ENCODE results near the gene NOTCH2NLA.
"Not testable (repeated sequence)": the region's sequence is repeated elsewhere in the genome, so short reads cannot be mapped to it uniquely, and the experiment has no call there.

NOTCH2NLA gene

DNA sequence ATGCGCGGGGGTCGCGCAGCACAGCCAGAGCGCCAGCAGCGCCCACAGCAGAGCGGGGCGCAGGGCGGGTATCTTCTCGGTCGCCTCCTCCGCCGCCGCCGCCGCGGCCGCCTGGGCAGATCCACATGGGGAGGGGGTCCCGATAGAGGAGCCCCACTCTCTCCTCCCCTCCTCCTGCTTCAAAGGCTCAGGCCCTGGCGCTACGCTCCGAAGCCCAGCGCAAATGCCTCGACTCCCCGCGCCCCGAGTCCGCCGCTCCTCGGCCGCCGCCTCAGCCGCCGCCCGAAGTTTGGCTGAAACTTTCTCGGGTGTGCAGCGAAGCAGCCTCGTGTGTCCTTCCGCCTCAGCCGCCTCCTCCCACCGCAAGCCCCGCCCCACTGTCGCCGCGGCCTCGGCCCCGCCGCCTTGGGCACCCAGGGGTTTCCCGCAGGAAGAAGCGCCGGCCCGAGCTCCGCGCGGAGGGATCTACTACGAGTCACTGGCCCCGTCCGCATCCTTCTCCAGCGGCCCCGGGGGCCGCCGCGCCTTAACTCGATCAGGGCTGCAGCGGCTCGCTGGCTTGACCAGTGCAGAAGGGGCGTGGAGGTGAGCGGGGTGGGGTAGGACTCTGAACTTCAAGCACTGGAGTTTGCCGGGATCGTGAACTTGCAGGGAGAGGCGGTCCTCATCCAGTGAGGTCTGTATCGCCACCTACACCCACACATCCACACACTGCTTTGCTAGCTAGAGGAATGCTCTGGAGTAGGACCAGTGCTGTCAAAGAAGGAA lies at the start of gene NOTCH2NLA:
NOTCH2NLA (minus strand) TSS at position 312 of the 768 bp plus-strand sequence. CDS start 39,684 bp downstream, outside the sequence.
- not testable (repeated sequence) for DNase-seq

DNA sequence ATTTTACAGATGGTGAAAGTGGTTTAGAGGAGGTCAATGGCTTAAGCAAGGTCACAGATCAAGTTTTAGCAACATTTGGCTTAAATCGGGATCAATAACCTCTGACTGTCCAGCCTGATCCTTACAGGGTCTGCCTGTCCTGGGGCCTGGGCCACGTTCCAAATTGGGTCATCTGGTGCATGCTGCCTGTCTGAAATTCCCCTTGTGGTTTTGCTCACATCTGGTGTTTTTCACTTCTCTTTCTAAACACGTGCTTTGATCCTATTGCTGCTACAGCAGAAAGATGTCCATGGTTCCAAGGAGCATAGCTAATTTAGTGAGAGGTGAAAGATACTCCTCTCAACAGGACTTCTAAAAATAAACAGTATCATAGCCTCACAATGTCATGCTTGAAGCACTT lies 49.5 kb upstream of the NOTCH2NLA start:
- DNase-seq = not testable (repeated sequence)

DNA sequence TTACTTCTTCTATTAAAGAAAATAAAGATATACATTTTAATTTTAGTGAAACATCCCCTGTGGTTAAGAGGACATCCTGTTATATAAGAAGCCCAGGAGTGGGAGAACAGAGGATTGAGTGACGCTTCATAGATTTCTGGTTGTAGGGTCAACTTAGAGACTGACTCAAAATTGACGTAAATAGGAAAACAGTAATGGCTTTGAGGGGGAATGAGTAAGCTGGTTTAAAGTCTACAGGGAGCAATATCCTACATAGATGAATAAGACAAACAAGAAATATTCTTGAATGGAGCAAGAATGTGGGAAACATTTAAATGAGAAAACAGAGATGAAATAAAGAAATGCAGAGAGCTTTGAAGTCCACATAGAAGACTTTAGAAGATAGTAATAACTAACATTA lies 48.3 kb upstream of the NOTCH2NLA start:
- DNase-seq = not testable (repeated sequence)

DNA sequence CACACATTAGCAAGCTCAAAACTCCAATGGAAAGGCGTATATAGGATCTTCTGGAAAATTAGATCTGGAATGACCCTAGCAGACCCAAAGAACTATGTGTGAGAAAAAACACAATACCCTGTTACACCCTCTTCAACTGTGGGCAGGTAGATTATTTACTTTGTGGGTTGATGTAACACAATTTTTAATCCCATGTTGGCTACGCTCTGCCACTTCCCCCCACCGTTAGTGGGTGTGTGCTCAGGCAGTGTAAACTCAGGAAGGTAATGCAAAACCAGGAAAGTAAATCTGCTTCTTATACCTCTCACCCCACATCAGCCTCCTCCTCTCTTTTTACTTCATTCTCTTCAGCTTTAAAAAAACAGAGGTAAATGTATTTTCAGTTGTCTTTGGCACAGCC lies 45.3 kb upstream of the NOTCH2NLA start:
- DNase-seq = not testable (repeated sequence)

GRCh38 chr1:146273194-146273593 lies 44.4 kb upstream of the NOTCH2NLA start:
- DNase-seq = not testable (repeated sequence)

GRCh38 chr1:146272734-146273133 lies 43.9 kb upstream of the NOTCH2NLA start:
- not testable (repeated sequence) for DNase-seq

DNA sequence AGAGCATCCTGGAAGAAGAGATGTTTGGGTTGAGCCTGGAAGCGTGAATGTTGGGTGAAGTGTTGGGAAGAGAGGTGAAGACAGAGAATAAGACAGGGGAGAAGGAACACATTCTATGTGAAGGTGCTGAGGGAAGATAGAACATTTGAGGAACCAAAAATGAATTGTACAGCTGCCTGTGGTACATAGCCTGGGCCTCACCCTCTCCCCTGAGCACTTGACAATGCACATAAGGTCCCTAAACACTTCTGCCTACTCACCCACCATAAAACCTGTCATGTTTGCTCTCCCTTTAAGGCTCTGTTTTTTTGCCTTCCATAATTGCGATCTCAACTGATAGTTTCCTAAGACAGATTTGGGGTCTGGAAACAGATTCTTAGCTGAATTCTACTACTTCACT lies 43.2 kb upstream of the NOTCH2NLA start:
- not testable (repeated sequence) for DNase-seq

DNA sequence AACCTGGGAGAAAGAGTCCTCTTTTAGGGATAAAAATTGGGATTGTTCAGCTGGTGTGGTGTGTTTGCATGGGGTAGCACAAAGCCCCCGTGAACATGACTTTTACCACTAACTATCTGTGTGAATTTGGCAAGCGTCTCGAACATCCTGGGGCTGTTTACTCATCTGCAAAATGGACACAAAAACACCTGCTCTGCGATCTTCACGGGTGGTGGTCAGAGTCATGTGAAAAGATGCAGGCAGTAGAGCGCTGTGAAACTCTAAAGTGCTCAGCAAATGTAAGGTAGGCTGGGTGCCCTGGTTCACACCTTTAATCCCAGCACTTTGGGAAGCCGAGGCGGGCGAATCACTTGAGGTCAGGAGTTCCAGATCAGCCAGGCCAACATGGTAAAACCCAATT lies 41.3 kb upstream of the NOTCH2NLA start:
- DNase-seq = not testable (repeated sequence)

- DNase-seq = not testable (repeated sequence)
Measured at GRCh38 chr1:146266179-146266748, 37.4 kb upstream of the NOTCH2NLA start.

DNA sequence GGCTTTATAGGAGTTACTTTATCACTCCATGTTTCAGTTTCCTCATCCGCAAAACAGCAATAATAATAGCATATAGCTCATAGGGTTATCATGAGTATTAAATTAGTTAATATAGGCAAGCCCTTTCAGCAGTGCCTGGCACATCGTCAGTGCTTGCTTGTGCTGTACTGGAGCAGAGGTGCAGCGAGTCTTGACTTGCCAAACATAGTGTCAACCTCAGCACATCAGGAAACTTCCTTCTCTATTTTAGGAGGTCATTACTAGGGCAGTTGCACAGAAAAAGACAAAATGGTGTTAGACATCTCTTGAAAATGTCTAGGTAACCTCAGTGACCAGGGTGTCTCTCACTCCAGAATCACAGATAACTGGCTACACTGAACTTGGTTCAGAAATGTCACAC lies 35.9 kb upstream of the NOTCH2NLA start:
- not testable (repeated sequence) for DNase-seq

DNA sequence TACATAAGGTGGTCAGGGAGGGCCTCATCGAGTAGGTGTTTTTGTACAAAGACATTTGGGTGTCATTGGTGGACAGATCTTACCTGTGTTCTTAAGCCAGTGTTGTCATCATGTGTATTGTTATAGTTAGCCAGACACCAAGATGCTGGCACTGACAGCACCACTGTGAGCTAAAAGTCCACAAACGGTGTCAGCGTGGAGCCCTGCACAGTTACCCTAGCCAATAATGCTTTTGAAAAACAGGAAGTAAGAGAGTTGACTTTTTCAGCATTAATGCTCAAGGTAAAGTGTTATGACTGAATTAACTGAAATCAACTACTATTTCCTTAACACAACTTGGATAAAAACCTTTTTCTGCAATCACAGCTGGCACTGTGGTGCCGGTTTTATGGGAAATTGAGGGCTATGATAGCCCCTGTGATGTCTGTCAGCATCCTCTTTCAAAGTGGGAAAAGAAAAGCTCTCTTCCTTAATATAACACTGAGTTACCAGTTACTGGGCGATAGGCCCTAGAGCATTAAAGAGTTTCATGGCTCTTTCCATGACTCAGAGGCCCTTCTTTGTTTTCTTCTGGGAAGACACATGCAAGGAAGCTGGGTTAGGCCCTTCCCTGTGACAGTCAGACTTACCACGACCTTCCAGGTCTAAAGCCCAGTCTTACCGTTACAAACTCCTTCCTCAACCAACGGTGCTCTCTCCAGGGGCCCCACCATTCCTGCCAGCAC lies 31.3 kb upstream of the NOTCH2NLA start:
- not testable (repeated sequence) for DNase-seq

DNA sequence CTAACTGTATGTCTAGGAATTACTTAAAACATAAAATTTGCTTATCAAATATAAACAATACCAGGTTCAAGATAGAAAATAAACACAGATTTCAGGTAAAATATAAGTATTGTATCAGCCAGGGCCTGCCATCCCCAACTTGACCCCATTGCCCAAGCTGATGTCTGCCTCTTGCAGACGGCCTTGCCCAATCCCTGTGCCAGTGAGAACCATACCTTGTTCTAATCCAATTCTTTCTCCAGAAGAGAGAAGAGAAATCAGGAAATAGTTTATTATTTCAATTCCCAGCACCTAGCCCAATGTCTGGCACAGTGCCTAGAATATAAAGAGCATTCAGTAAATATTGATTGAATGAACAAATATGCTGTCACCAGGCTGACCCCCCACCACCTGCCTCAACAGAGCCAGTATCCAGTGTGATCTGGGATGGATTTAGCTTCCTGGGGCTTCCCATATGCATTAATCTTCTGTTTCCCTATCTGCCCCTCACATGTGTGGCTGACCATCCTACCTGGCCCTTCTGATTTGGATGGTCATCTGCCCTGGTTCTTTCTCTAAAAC lies 29.3 kb upstream of the NOTCH2NLA start:
- not testable (repeated sequence) for DNase-seq

GRCh38 chr1:146254569-146255197 lies 25.9 kb upstream of the NOTCH2NLA start:
- DNase-seq = not testable (repeated sequence)

DNA sequence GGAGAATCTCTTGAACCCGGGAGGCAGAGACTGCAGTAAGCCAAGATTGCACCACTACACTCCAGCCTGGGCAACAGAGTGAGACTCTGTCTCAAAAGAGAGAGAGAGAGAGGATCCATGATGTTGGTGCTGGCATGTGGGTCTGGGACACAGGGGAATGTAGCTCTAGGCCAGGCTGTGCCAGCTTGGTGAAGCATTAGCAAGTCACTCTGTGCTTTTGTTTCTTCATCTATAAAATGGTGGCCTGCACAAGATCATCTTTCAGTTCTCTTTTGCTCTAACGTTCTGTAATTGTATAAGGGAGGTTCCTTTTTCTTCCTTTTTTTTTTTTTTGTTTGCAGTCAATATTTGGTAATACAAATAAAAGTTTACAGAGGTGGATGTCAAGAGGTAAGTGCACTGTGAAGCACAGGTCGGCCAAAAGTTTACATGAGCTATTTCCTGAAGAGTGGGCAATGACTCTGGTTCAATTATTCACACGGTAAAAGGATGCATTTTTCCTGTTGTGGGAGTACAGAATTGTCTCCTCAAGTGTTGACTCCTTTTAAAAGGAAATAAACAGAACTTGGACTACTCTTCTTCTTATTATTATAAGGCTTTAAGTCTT lies 24.5 kb upstream of the NOTCH2NLA start:
- not testable (repeated sequence) for DNase-seq

- not testable (repeated sequence) for DNase-seq
Measured at GRCh38 chr1:146251523-146251922, 22.7 kb upstream of the NOTCH2NLA start.

DNA sequence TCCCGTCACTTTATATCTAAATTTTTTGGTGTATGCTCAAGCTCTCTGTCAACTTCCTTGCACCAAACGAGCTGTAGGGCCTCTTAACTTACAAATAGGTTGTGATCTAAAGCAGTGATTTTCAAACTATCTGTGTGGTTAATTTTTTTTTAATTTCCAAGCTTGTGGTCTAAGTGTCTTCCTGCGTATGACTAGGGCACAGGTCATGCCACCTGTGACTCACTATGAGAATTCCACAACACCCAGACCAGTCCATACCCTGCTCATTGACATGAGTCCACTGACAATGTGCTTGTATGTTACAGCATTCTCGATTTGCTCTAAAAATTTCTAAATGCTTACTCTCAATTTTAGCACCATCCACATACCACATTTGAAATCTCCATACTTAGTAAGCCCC lies 19.8 kb upstream of the NOTCH2NLA start:
- not testable (repeated sequence) for DNase-seq

DNA sequence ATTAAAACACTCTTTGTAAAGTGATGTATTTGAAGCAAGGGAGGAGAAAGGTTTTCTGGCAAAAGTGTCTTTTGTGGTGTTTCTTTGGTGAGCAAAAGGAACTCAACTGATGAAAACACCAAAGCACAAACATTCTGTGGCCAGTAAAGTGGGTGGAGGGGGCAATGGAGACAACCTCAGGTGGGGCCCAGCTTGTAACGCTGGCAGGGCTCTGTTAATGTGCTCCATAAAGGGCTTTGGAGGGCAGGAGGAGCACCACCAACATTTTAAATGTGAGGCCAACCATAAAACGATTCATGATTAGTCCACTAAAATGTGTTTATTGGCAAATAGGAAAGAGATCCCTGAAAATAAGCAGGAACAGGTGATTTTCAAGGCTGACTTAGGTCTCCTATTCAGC lies 7.8 kb upstream of the NOTCH2NLA start:
- DNase-seq = not testable (repeated sequence)

DNA sequence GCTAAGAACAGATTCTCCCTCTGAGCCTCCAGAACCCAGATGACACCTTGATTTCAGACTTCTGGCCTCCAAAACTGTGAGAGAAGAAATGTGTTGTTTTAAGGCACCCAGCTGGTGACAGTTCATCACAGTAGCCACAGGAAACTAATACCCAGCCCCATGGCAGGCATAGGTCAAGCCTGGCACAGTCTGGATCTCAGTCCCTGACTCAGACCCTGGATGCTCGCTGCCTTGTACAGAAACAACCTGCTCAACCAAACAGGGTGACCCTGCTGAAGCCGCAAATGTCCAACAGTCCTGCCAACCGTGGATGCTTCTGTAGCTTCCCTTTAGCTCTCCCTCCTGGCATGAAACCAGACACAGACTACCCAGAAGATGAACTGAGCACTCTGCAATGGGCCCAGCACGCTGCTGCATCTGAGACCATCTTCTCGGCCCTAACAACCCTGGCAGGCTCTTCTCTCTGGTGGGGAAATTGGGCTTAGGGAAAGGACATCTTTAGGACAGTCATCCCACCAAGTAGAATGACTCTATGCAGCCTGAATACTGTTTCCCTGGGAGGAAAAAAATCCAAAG lies 7.3 kb upstream of the NOTCH2NLA start:
- DNase-seq = not testable (repeated sequence)

DNA sequence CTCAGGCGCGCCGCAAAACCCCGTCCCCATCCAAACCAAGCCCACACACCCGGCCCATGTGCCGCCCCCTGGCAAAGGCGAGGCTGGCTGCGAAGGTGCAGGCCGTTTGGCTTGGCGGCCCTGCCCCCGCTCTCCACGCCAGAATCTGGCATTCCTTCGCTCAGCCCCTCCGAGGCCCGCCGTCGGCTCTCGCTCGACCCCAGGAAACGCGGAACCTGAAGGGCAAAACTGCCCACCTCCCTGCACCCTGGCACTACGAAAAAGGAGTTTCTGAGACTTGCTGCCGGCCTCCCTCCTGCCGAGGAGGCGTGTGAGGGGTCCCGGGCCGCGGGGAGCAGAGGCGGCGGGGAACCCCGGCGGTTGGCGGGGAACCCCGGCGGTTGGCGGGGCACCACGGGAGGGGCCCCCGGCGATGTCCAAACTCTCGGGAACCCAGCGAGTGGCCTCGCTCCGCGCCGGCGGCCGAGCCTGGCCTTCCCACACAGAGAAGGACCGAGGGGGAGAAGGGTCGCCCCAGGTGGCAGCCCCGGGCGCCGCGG lies 608 bp downstream of the NOTCH2NLA start:
- DNase-seq = not testable (repeated sequence)

DNA sequence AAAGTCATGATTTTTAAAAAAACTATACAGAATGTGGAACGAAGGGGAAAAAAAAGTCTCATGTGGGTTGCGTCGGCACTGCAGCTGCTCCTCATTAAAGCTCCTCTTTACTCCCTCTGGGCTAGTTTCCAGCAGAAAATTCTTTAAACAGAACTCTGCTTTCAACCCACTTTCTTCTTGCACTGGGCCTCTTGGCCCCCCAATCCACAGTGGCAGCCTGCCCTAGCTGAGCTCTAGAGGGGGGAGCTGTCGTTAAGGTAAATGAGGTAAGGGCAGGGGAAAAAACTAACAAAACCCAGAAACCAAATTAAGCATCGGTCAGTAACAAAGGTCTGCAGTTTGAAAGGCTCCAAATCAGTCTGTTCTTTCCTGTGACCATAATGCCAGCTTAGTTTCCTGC lies 54.3 kb downstream of the NOTCH2NLA start:
- not testable (repeated sequence) for DNase-seq

- not testable (repeated sequence) for DNase-seq
Measured at GRCh38 chr1:146167740-146168139, 61.1 kb downstream of the NOTCH2NLA start.

DNA sequence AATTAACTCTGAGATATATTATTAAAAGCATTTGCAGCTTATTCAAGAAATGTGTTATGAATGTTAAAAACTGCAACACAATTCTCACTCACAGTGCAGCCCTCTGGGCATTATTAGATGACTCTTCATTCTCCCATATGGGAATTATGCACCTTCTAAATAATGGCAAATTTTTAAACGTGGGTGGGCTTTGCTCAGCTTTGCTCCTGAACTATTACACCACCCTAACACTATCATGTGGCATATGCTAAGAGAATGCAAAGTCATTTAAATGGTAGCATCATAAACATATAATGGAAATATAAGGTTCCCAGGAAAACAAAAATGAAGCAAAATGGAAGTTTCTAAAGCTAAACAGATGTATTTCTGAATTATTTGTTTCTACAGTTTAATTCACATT lies 61.5 kb downstream of the NOTCH2NLA start:
- DNase-seq = not testable (repeated sequence)
